Spinal cord (tissue), 10 donors: ENCODE measurements around the gene DAB1. TPM values are rescaled to one million over a fixed set of nuclear protein-coding genes. Genes with fewer than 3 reads are reported as not detected.

Source experiments
- DNase-seq, 6 donors: peaks; one replicate each; pipeline versions ENCODE4 v3.0.0 to v3.0.0-alpha.2; 2013 to 2015; ENCODE audit warnings: low spot score in 6 of 6, low read depth in 4 of 6
- H3K27ac ChIP-seq: one replicate; pipeline ENCODE4 v1.5.1; 2013; ENCODE audit warnings: low read depth, low read length, control low read depth
- H3K27me3 ChIP-seq: one replicate; pipeline ENCODE4 v1.6.1; 2013; ENCODE audit warnings: low read length; ENCODE audit not compliant: control insufficient read depth, insufficient read depth
- H3K36me3 ChIP-seq: one replicate; pipeline ENCODE4 v1.6.1; 2013; ENCODE audit warnings: low read length; ENCODE audit not compliant: control insufficient read depth, insufficient read depth
- H3K4me1 ChIP-seq: one replicate; pipeline ENCODE4 v1.6.1; 2013; ENCODE audit warnings: low read length; ENCODE audit not compliant: control insufficient read depth, insufficient read depth
- H3K4me3 ChIP-seq: one replicate; pipeline ENCODE4 v1.5.1; 2013; ENCODE audit warnings: low read depth, low read length, control low read depth
- H3K9me3 ChIP-seq: one replicate; pipeline ENCODE4 v1.6.1; 2013; ENCODE audit warnings: low read length; ENCODE audit not compliant: control insufficient read depth, insufficient read depth
- WGBS: methylation state at CpG from one replicate; pipeline ENCODE4 v1.1.5; 2013; ENCODE audit warnings: missing lambda C conversion rate; ENCODE audit not compliant: insufficient coverage; 5-methylcytosine and 5-hydroxymethylcytosine counted together
- polyA plus RNA-seq, 2 donors: library from polyadenylated mRNA; unstranded; fragments of 120-200 nt; gene quantifications; one replicate each; pipeline ENCODE4 v1.2.1, GENCODE V29; 2013; ENCODE audit not compliant: insufficient read length in 2 of 2
- total RNA-seq, 2 donors: library from RNA; depleted of rRNA in 1 of 2; stranded (reverse); fragments of 120-200 nt in 1 of 2; fragments of >200 nt in 1 of 2; gene quantifications; one replicate each; pipeline versions ENCODE4 v1.2.3 to v1.2.4, GENCODE V29; 2013 to 2014
- donor health status: healthy.

The DAB1 gene
- total and polyA plus RNA-seq, 4 donors: 8.3 to 27.9 (median 16.9) TPM

GRCh38 chr1:57300186-57300585, 123.7 kb downstream of the DAB1 start:
- H3K27me3 ChIP-seq: no peaks in the 10 kb centered on the region
- H3K9me3 ChIP-seq: no peaks in the 10 kb centered on the region
- no peaks in the 10 kb centered on the region for H3K36me3 ChIP-seq
- no peaks in the 10 kb centered on the region for H3K4me1 ChIP-seq
- no peak overlapping the region for H3K27ac ChIP-seq
- WGBS: 96% methylated on average over 2 of the region's 2 CpGs
- no peak for DNase-seq
- H3K4me3 ChIP-seq: no peak overlapping the region

- Histone ChIP-seq H3K4me1 (no peaks in the 10 kb centered on the region), H3K4me3 (no peak overlapping the region), H3K27ac (no peak overlapping the region), H3K9me3 (no peaks in the 10 kb centered on the region), H3K36me3 (no peaks in the 10 kb centered on the region), H3K27me3 (no peaks in the 10 kb centered on the region)
- WGBS: 83% methylated on average over 1 of the region's 4 CpGs
- DNase-seq: peak in 1 of 6 donors; percentile 23
Observed at GRCh38 chr1:57296726-57297250, 127.1 kb downstream of the DAB1 start.

GRCh38 chr1:57295326-57295725, 128.5 kb downstream of the DAB1 start:
- Histone ChIP-seq H3K4me1 (no peaks in the 10 kb centered on the region), H3K4me3 (no peak overlapping the region), H3K27ac (no peak overlapping the region), H3K9me3 (no peaks in the 10 kb centered on the region), H3K27me3 (no peaks in the 10 kb centered on the region), H3K36me3 (no peaks in the 10 kb centered on the region)
- WGBS: no CpG with 5 or more reads among the region's 1 CpG
- DNase-seq: no peak

- Histone ChIP-seq H3K4me3 (no peak overlapping the region), H3K4me1 (no peaks in the 10 kb centered on the region), H3K27ac (no peak overlapping the region), H3K9me3 (no peaks in the 10 kb centered on the region), H3K27me3 (no peaks in the 10 kb centered on the region), H3K36me3 (no peaks in the 10 kb centered on the region)
- DNase-seq: peak in 1 of 6 donors; percentile 30
Observed at GRCh38 chr1:57294177-57294576, 129.7 kb downstream of the DAB1 start.

GRCh38 chr1:57293214-57293613, 130.6 kb downstream of the DAB1 start:
- H3K4me1 ChIP-seq: no peaks in the 10 kb centered on the region
- H3K4me3 ChIP-seq: no peak overlapping the region
- H3K27me3 ChIP-seq: no peaks in the 10 kb centered on the region
- no peak for DNase-seq
- no CpG with 5 or more reads among the region's 3 CpGs for WGBS
- no peak overlapping the region for H3K27ac ChIP-seq
- H3K9me3 ChIP-seq: no peaks in the 10 kb centered on the region
- no peaks in the 10 kb centered on the region for H3K36me3 ChIP-seq

GRCh38 chr1:57289781-57290180, 134.1 kb downstream of the DAB1 start:
- WGBS: 69% methylated on average over 2 of the region's 2 CpGs

GRCh38 chr1:57285992-57286391, 137.9 kb downstream of the DAB1 start:
- no peaks in the 10 kb centered on the region for H3K9me3 ChIP-seq
- no peak overlapping the region for H3K4me3 ChIP-seq
- H3K27ac ChIP-seq: no peak overlapping the region
- peak in 1 of 6 donors; percentile 49 for DNase-seq
- no peaks in the 10 kb centered on the region for H3K27me3 ChIP-seq
- no CpG with 5 or more reads among the region's 2 CpGs for WGBS
- H3K4me1 ChIP-seq: no peaks in the 10 kb centered on the region
- H3K36me3 ChIP-seq: no peaks in the 10 kb centered on the region

More at GRCh38 chr1:57289781-57290180, 134.1 kb downstream of the DAB1 start:
- Histone ChIP-seq H3K4me3 (no peak overlapping the region), H3K4me1 (no peaks in the 10 kb centered on the region), H3K9me3 (no peaks in the 10 kb centered on the region), H3K36me3 (no peaks in the 10 kb centered on the region), H3K27ac (no peak overlapping the region), H3K27me3 (no peaks in the 10 kb centered on the region)
- DNase-seq: peak in 1 of 6 donors; percentile 21

- Histone ChIP-seq H3K27ac (no peak overlapping the region), H3K4me1 (no peaks in the 10 kb centered on the region), H3K27me3 (no peaks in the 10 kb centered on the region), H3K9me3 (no peaks in the 10 kb centered on the region), H3K4me3 (no peak overlapping the region), H3K36me3 (no peaks in the 10 kb centered on the region)
- WGBS: 65% methylated on average over 2 of the region's 2 CpGs
- no peak for DNase-seq
Observed at GRCh38 chr1:57282411-57282810, 141.4 kb downstream of the DAB1 start.

- H3K4me3 ChIP-seq: no peak overlapping the region
- H3K36me3 ChIP-seq: no peaks in the 10 kb centered on the region
- H3K4me1 ChIP-seq: no peaks in the 10 kb centered on the region
- no peak overlapping the region for H3K27ac ChIP-seq
- WGBS: 82% methylated on average over 5 of the region's 5 CpGs
- H3K9me3 ChIP-seq: no peaks in the 10 kb centered on the region
- no peaks in the 10 kb centered on the region for H3K27me3 ChIP-seq
- no peak for DNase-seq
Observed at GRCh38 chr1:57281324-57281723, 142.5 kb downstream of the DAB1 start.

- H3K36me3 ChIP-seq: no peaks in the 10 kb centered on the region
- peak in 2 of 6 donors; percentile 19 to 79 for DNase-seq
- H3K27me3 ChIP-seq: no peaks in the 10 kb centered on the region
- 40% methylated on average over 2 of the region's 3 CpGs for WGBS
- no peak overlapping the region for H3K27ac ChIP-seq
- H3K9me3 ChIP-seq: no peaks in the 10 kb centered on the region
- no peaks in the 10 kb centered on the region for H3K4me1 ChIP-seq
- no peak overlapping the region for H3K4me3 ChIP-seq
Observed at GRCh38 chr1:57279909-57280666, 143.8 kb downstream of the DAB1 start.
